HEK293 (cell line): ENCODE results near the gene UNC13A.
A peak's percentile ranks its signal among the peaks of the same experiment; 100 is the strongest.

Experiments used
- CTCF ChIA-PET: fragments of 350-600 bp; formaldehyde crosslinking; extraction: SDS; loops from one replicate; lab custom pipeline; 2021; ENCODE audit warnings: antibody characterized with exemption; lab: Yijun Ruan, JAX
- POLR2A ChIA-PET: fragments of 300-600 bp; formaldehyde crosslinking; extraction: SDS; loops from one replicate; lab custom pipeline; 2020; ENCODE audit warnings: antibody characterized with exemption, inconsistent platforms; lab: Yijun Ruan, JAX
- H3K27ac ChIP-seq: fragments of 200-500 bp; sonication (Bioruptor generic); 2 replicates; pipeline ENCODE4 v1.5.1; 2014; ENCODE audit warnings: low read depth, low read length, control low read depth, inconsistent platforms; ENCODE audit errors: extremely low read depth
- H3K36me3 ChIP-seq, 2 experiments: fragments of 200-500 bp in 1 of 2; sonication (Bioruptor generic) in 1 of 2; 1 replicate in 1 of 2; 2 replicates in 1 of 2; pipeline ENCODE4 v1.5.1; 2014 to 2017; ENCODE audit warnings: inconsistent platforms in 2 of 2, low read length in 2 of 2; ENCODE audit not compliant: control insufficient read depth in 2 of 2, insufficient read depth in 1 of 2
- H3K4me1 ChIP-seq: fragments of 200-500 bp; sonication (Bioruptor generic); 2 replicates; pipeline ENCODE4 v1.5.1; 2014; ENCODE audit warnings: mild to moderate bottlenecking, low read length, inconsistent platforms; ENCODE audit not compliant: control insufficient read depth, insufficient read depth
- H3K4me3 ChIP-seq: 2 replicates; pipeline ENCODE4 v1.5.1; 2011; ENCODE audit warnings: low read depth, mild to moderate bottlenecking, control low read depth, low read length, moderate library complexity
- H3K9me3 ChIP-seq: fragments of 200-500 bp; sonication (Bioruptor generic); 2 replicates; pipeline ENCODE4 v1.5.1; 2014; ENCODE audit warnings: low read depth, low read length, inconsistent platforms; ENCODE audit not compliant: control insufficient read depth, insufficient read depth
- EGR2 ChIP-seq: fragments of 450-650 bp; formaldehyde crosslinking; IDR thresholded peaks from 2 replicates; pipeline ENCODE4 v1.5.1; 2016; ENCODE audit warnings: low read depth, missing biosample characterization, missing genetic modification characterization
- GLI4 ChIP-seq: fragments of 450-650 bp; formaldehyde crosslinking; IDR thresholded peaks from 2 replicates; pipeline ENCODE4 v1.5.1; 2016; ENCODE audit warnings: missing biosample characterization, missing genetic modification characterization
- HOXC10 ChIP-seq: sonication (generic); formaldehyde crosslinking; IDR thresholded peaks from 2 replicates; pipeline ENCODE4 v1.8.1; 2023; ENCODE audit warnings: mild to moderate bottlenecking, missing genetic modification reagents
- REPIN1 ChIP-seq: fragments of 450-650 bp; formaldehyde crosslinking; IDR thresholded peaks from 2 replicates; pipeline ENCODE4 v1.5.1; 2017; ENCODE audit warnings: missing biosample characterization, missing genetic modification characterization, low read depth
- SALL2 ChIP-seq: fragments of 450-650 bp; formaldehyde crosslinking; IDR thresholded peaks from 2 replicates; pipeline ENCODE4 v1.5.0; 2017; ENCODE audit warnings: missing biosample characterization, mild to moderate bottlenecking, missing genetic modification characterization, borderline replicate concordance
- SP2 ChIP-seq: fragments of 450-650 bp; formaldehyde crosslinking; IDR thresholded peaks from 2 replicates; pipeline ENCODE4 v1.5.1; 2016; ENCODE audit warnings: missing biosample characterization, missing genetic modification characterization
- ZBTB6 ChIP-seq: fragments of 450-650 bp; formaldehyde crosslinking; IDR thresholded peaks from 2 replicates; pipeline ENCODE4 v1.5.1; 2017; ENCODE audit warnings: missing biosample characterization, missing genetic modification characterization
- ZBTB8A ChIP-seq: fragments of 450-650 bp; formaldehyde crosslinking; IDR thresholded peaks from 2 replicates; pipeline ENCODE4 v1.5.1; 2016; ENCODE audit warnings: missing biosample characterization, missing genetic modification characterization
- ZFHX2 ChIP-seq: fragments of 450-650 bp; formaldehyde crosslinking; conservative IDR thresholded peaks from 2 replicates; pipeline ENCODE4 v1.5.1; 2016; ENCODE audit warnings: missing biosample characterization, missing genetic modification characterization
- ZFP41 ChIP-seq: fragments of 450-650 bp; formaldehyde crosslinking; IDR thresholded peaks from 2 replicates; pipeline ENCODE4 v1.5.1; 2016; ENCODE audit warnings: missing biosample characterization, missing genetic modification characterization, borderline replicate concordance
- ZFP69B ChIP-seq: fragments of 450-650 bp; formaldehyde crosslinking; IDR thresholded peaks from 2 replicates; pipeline ENCODE4 v1.5.1; 2016; ENCODE audit warnings: missing biosample characterization, missing genetic modification characterization
- ZNF112 ChIP-seq: fragments of 450-650 bp; formaldehyde crosslinking; IDR thresholded peaks from 2 replicates; pipeline ENCODE4 v1.5.0; 2017; ENCODE audit warnings: missing biosample characterization, missing genetic modification characterization
- ZNF175 ChIP-seq: fragments of 450-650 bp; formaldehyde crosslinking; IDR thresholded peaks from 2 replicates; pipeline ENCODE4 v1.5.1; 2016; ENCODE audit warnings: missing biosample characterization, missing genetic modification characterization
- ZNF2 ChIP-seq: fragments of 450-650 bp; formaldehyde crosslinking; IDR thresholded peaks from 2 replicates; pipeline ENCODE4 v1.5.1; 2016; ENCODE audit warnings: missing biosample characterization, missing genetic modification characterization
- ZNF239 ChIP-seq: fragments of 450-650 bp; formaldehyde crosslinking; IDR thresholded peaks from 2 replicates; pipeline ENCODE4 v1.5.1; 2016; ENCODE audit warnings: missing biosample characterization, missing genetic modification characterization
- ZNF335 ChIP-seq: fragments of 450-650 bp; formaldehyde crosslinking; conservative IDR thresholded peaks from 2 replicates; pipeline ENCODE4 v1.5.1; 2016; ENCODE audit warnings: missing biosample characterization, missing genetic modification characterization
- ZNF398 ChIP-seq: fragments of 450-650 bp; formaldehyde crosslinking; IDR thresholded peaks from 2 replicates; pipeline ENCODE4 v1.5.1; 2017; ENCODE audit warnings: missing biosample characterization, missing genetic modification characterization
- ZNF555 ChIP-seq: fragments of 450-650 bp; formaldehyde crosslinking; conservative IDR thresholded peaks from 2 replicates; pipeline ENCODE4 v1.5.1; 2017; ENCODE audit warnings: missing biosample characterization, mild to moderate bottlenecking, missing genetic modification characterization, inconsistent platforms
- ZNF785 ChIP-seq: fragments of 450-650 bp; formaldehyde crosslinking; IDR thresholded peaks from 2 replicates; pipeline ENCODE4 v1.5.1; 2016; ENCODE audit warnings: missing biosample characterization, missing genetic modification characterization
- ZNF792 ChIP-seq: fragments of 450-650 bp; formaldehyde crosslinking; IDR thresholded peaks from 2 replicates; pipeline ENCODE4 v1.5.1; 2016; ENCODE audit warnings: missing biosample characterization, missing genetic modification characterization
- TF ChIP-seq, protein P1 (sequence below): fragments of 450-650 bp; formaldehyde crosslinking; IDR thresholded peaks from 2 replicates; pipeline ENCODE4 v1.5.1; 2016; ENCODE audit warnings: missing biosample characterization, missing genetic modification characterization
- TF ChIP-seq, protein P2 (sequence below): sonication (generic); formaldehyde crosslinking; IDR thresholded peaks from 2 replicates; pipeline ENCODE4 v1.8.1; 2022; ENCODE audit warnings: mild to moderate bottlenecking, moderate library complexity, missing genetic modification reagents
- TF ChIP-seq, protein P3 (sequence below): fragments of 450-650 bp; formaldehyde crosslinking; IDR thresholded peaks from 2 replicates; pipeline ENCODE4 v1.5.1; 2016; ENCODE audit warnings: missing biosample characterization, missing genetic modification characterization, borderline replicate concordance

UNC13A gene

DNA sequence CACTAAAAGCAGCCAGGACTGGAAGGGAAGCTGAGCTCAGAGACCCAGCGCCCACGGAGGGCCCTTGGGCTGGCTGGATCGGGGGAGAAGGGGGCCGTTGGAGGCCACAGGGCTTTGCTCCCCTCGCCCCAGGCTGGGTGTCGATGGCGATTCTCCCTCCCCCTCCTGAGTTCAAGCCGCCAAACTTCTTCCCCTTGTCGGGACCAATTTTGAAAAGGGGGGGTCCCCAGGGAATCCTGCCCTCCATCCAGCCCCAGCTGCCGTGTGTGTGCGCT lies 71.5 kb downstream of the UNC13A start:
- Histone ChIP-seq H3K27ac (no peak overlapping the region), H3K4me1 (no peaks in the 10 kb centered on the region), H3K4me3 (no peak overlapping the region), H3K36me3 (no peaks in the 10 kb centered on the region), H3K9me3 (no peaks in the 10 kb centered on the region)
- POLR2A ChIA-PET, result no interaction called here
- no peak for TF ChIP-seq ZNF2 (tag by site-specific recombination)
- TF ChIP-seq EGR2, result peak; percentile 1; the same call in 1 of the 2 replicates
- TF ChIP-seq, protein P1, sequence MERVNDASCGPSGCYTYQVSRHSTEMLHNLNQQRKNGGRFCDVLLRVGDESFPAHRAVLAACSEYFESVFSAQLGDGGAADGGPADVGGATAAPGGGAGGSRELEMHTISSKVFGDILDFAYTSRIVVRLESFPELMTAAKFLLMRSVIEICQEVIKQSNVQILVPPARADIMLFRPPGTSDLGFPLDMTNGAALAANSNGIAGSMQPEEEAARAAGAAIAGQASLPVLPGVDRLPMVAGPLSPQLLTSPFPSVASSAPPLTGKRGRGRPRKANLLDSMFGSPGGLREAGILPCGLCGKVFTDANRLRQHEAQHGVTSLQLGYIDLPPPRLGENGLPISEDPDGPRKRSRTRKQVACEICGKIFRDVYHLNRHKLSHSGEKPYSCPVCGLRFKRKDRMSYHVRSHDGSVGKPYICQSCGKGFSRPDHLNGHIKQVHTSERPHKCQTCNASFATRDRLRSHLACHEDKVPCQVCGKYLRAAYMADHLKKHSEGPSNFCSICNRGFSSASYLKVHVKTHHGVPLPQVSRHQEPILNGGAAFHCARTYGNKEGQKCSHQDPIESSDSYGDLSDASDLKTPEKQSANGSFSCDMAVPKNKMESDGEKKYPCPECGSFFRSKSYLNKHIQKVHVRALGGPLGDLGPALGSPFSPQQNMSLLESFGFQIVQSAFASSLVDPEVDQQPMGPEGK (tag by site-specific recombination), result 0 out of 2 replicates have a peak, but pooled peaks have one; percentile 44
- TF ChIP-seq GLI4 (tag by site-specific recombination), result no peak
- CTCF ChIA-PET, result no interaction called here

- no peaks in the 10 kb centered on the region for H3K4me1 ChIP-seq
- H3K4me3 ChIP-seq, result no peak overlapping the region
- TF ChIP-seq ZFP41 (tag by site-specific recombination), result no peak
- peak; percentile 46 for TF ChIP-seq ZFHX2
- TF ChIP-seq ZNF112 (tag by site-specific recombination), result no peak
- TF ChIP-seq HOXC10 (CRISPR knock-in tag), result no peak
- peak; percentile 55 for TF ChIP-seq EGR2
- TF ChIP-seq REPIN1 (tag by site-specific recombination), result no peak
- peak; percentile 56 for TF ChIP-seq ZNF398 (tag by site-specific recombination)
- TF ChIP-seq ZNF239 (tag by site-specific recombination), result no peak
- ChIA-PET POLR2A (no interaction called here), CTCF (interaction anchor here (0.7 kb wide), 1 partner anchor 558 kb away, joined by 3 read pairs; no protein-coding TSS in a partner anchor)
- no peaks in the 10 kb centered on the region for H3K36me3 ChIP-seq
- no peaks in the 10 kb centered on the region for H3K9me3 ChIP-seq
- no peak overlapping the region for H3K27ac ChIP-seq
Measured at GRCh38 chr19:17615889-17616685, 72.1 kb downstream of the UNC13A start.

- Histone ChIP-seq H3K4me3 (no peak overlapping the region), H3K9me3 (no peaks in the 10 kb centered on the region), H3K27ac (no peak overlapping the region), H3K36me3 (no peaks in the 10 kb centered on the region), H3K4me1 (no peaks in the 10 kb centered on the region)
- ChIA-PET CTCF (no interaction called here), POLR2A (no interaction called here)
- TF ChIP-seq ZFP69B (no peak), ZNF792 (tag by site-specific recombination) (no peak), ZBTB6 (tag by site-specific recombination) (no peak), ZBTB8A (tag by site-specific recombination) (no peak), SP2 (tag by site-specific recombination) (no peak), ZNF335 (no peak), ZNF555 (tag by site-specific recombination) (no peak), SALL2 (tag by site-specific recombination) (no peak), ZNF785 (tag by site-specific recombination) (no peak), ZNF175 (tag by site-specific recombination) (no peak)
- TF ChIP-seq, protein P2, sequence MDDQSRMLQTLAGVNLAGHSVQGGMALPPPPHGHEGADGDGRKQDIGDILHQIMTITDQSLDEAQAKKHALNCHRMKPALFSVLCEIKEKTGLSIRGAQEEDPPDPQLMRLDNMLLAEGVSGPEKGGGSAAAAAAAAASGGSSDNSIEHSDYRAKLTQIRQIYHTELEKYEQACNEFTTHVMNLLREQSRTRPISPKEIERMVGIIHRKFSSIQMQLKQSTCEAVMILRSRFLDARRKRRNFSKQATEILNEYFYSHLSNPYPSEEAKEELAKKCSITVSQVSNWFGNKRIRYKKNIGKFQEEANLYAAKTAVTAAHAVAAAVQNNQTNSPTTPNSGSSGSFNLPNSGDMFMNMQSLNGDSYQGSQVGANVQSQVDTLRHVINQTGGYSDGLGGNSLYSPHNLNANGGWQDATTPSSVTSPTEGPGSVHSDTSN (CRISPR knock-in tag), result no peak
- TF ChIP-seq, protein P3, sequence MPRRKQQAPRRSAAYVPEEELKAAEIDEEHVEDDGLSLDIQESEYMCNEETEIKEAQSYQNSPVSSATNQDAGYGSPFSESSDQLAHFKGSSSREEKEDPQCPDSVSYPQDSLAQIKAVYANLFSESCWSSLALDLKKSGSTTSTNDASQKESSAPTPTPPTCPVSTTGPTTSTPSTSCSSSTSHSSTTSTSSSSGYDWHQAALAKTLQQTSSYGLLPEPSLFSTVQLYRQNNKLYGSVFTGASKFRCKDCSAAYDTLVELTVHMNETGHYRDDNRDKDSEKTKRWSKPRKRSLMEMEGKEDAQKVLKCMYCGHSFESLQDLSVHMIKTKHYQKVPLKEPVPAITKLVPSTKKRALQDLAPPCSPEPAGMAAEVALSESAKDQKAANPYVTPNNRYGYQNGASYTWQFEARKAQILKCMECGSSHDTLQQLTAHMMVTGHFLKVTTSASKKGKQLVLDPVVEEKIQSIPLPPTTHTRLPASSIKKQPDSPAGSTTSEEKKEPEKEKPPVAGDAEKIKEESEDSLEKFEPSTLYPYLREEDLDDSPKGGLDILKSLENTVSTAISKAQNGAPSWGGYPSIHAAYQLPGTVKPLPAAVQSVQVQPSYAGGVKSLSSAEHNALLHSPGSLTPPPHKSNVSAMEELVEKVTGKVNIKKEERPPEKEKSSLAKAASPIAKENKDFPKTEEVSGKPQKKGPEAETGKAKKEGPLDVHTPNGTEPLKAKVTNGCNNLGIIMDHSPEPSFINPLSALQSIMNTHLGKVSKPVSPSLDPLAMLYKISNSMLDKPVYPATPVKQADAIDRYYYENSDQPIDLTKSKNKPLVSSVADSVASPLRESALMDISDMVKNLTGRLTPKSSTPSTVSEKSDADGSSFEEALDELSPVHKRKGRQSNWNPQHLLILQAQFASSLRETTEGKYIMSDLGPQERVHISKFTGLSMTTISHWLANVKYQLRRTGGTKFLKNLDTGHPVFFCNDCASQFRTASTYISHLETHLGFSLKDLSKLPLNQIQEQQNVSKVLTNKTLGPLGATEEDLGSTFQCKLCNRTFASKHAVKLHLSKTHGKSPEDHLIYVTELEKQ (tag by site-specific recombination), result no peak
Measured at GRCh38 chr19:17614476-17614875, 73.7 kb downstream of the UNC13A start.
